Raji (cell line): ENCODE data around the gene INO80B.

Experiments
- POLR2A ChIP-seq: IDR thresholded peaks from 2 replicates; pipeline ENCODE4 v1.6.1; 2011; ENCODE audit warnings: low read depth, low read length, control low read depth; ENCODE audit not compliant: insufficient read depth

INO80B gene

GRCh38 chr2:74461187-74462053 is 6.5 kb downstream of the INO80B start:
- TF ChIP-seq POLR2A: peak; percentile 1; the same call in 1 of the 2 replicates

DNA sequence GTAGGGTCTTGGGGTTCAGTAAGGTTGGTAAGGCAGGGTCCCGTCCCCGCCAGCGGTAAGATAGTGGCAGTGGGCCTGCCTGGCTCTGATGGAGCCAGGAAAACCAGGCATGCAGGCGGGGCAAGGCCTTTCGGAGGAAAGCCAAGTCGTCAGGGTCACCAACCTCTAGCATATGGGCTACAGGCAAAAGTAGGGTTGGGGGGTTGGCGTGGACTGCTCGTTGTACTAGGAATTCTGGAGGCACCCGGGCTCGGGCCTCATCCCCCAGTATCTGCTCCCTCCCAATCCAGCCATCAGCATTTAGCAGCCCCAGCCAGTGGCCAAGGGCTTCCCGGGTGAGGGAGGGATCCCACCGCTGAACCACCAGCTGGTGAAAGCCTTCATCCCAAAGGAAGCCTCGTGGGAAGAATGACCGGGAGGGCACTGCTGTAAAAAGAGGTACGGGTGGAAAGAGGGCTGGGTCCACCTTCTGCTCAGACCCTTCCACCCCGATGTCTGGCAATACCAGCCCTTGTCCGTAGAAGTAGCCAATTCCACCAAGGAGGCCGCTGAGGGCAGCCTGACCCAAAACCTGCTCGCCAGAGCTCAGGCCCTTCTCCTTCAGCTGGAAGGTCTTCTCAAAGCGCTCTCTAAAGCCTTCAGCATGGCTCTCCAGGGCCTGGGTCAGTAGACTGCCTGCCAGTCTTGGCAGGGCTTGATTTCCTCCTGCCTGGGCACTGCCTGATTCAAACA is 7.3 kb downstream of the INO80B start:
- TF ChIP-seq POLR2A: peak; percentile 7; the same call in 1 of the 2 replicates

GRCh38 chr2:74462786-74463105 is 7.9 kb downstream of the INO80B start:
- no peak for TF ChIP-seq POLR2A

DNA sequence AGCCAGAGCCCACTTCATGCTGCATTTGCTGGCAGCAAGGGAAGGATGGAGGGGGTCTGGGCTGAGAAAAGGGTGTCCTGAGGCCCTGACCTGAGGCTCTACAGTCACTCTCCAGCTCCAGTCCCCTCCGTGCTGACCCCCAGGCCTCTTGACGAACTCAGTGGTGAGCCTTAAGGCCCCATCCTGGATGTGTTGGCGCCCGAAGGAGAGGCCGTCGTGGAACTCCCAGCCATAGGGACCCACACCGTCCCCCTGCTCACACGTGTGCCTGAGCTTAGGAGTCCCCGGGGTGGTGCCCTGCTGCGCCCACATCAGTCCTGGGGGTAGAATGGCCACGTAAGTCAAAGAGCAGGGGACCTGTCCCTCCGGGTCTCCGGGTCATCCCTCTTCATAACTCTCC is 9.5 kb downstream of the INO80B start:
- TF ChIP-seq POLR2A: no peak

DNA sequence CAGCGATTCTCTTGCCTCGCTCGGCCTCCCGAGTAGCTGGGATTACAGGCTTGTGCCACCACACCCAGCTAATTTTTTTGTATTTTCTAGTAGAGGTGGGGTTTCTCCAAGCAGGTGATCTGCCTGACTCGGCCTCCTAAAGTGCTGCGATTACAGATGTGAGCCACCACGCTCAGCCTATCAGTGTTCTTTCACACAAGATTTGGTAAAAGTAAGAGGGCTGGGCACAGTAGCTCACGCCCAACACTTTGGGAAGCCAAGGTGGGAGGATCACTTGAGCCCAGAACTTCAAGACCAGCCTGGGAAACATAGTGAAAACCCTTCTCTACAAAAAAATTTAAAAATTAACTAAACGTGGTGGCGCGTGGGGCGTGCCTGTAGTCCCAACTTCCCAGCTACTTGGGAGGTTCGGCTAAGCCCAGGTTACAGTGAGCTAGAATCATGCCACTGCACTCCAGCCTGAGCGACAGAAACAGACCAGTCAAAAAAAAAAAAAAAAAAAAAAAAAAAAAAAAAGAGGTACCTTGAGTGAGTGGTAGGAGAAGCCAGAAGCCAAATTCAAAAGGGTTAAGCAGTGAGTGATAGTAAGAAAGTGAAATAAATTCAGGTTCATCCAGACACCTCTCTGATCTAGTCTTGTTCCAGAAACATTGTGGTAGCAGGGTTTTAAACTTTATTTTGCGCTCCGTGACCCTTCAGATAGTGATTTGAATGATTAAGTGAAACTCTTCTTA is 16.6 kb downstream of the INO80B start:
- no peak for TF ChIP-seq POLR2A

GRCh38 chr2:74472086-74472944 is 17.4 kb downstream of the INO80B start, which contains the start of gene MRPL53:
Gene MRPL53, minus strand, starts transcription at chr2:74472680. Its CDS starts 20 bp downstream, at chr2:74472660.
- peak; percentile 92 for TF ChIP-seq POLR2A

DNA sequence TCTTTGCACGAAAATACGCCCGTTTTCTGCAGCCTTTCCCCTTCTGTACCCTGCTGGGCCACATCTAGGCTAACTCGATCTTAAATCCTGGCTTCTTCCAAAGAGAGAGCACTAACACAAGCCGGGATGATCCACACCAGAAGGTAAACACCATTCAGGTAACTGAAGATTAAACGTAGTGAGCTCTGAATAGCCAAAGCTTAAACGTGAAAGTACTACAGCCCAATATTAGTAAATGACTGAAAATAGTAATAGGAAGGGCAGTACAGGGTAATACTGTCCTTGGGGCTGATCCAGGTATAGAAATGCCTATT is 18.0 kb downstream of the INO80B start:
- TF ChIP-seq POLR2A: no peak

DNA sequence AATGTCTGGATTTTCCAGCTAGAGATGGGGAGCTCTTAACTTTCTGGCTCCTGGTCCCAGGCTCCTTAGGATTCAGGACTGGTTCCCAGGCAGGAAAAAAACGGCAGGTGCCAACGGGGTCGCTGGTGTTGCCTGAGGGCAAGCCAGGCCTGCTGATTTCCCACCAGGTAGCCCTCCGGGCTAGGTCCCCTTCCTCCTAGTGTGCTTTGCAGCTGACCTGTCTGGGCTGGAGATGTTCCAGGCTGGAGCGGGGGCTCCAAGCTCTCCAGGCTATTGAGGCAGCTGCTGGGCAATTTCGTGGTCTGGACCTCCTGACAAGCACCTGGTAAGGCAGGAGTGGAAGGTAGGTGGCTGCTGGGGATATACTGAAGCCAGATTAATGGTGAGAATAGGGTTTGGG is 19.6 kb downstream of the INO80B start:
- no peak for TF ChIP-seq POLR2A

- TF ChIP-seq POLR2A: no peak
These were observed 20.0 kb downstream of the INO80B start for GRCh38 chr2:74474899-74475298.

- TF ChIP-seq POLR2A: no peak
These were observed 26.5 kb downstream of the INO80B start for GRCh38 chr2:74481431-74481830.

- TF ChIP-seq POLR2A: no peak; the same call in 1 of the 2 replicates
These were observed 27.3 kb downstream of the INO80B start for GRCh38 chr2:74481961-74482800.

DNA sequence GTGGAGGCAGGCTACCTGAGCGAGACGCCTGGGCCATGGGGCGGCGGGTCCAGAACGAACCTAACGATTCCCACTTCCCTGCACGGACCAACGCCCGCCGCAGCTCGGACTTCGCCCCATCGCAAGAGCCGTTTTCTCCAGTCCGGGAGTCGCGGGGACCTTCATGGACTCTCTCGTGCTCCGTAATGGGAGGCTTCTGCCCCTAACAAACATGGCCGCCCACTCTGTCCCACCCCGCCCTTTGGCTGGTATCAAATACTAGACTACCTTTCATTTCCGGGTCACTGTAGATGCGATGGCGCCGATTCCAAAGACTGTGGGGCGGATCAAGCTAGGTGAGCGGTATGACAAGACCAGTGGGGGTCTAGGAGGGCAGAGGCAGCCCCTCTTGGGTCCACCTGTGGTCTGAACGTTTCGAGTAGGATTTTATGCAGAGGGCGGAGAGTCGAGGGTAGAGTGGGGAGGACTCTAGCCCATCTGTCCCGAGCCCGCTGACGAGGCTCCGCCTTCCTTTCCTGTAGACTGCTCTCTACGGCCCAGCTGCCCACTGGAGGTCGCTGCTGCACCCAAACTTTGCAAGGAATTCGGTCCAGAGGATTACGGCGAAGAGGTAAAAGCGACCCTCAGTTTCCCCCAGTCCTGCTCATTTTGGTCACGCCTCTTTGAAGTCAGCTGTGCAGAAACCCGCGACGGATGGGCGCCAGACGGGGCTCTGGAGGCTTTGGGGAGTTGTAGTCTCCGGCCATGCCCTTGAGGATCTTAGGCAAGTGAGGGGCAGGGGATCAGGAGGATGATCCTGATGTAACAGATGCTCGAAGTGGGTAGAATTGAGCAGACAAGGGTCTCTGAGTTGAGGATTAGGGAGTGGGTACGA is 28.2 kb downstream of the INO80B start, which contains the start of the genes CCDC142 and TTC31:
Gene CCDC142, minus strand, starts transcription at position 198 of the 874 bp plus-strand sequence. Its CDS starts 161 bp downstream, at position 37.
Gene TTC31, plus strand, starts transcription at position 281 of the 874 bp plus-strand sequence. Its CDS starts 15 bp downstream, at position 296.
- peak; percentile 78 for TF ChIP-seq POLR2A

DNA sequence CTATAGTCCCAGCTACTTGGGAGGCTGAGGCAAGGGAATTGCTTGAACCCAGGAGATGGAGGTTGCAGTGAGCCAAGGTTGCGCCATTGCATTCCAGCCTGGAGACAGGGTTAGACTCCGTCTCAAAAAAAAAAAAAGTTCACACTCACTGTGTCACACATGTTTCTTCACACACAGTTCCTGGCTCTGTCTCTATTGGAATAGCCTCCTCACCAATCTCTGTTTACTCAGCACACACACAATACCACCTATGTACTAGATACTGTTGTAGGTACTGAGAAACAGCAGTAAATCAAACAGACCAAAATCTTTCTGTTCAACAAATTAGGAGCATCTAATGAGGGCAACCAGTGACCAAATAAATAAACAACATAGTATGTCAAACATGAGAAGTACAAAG is 31.3 kb downstream of the INO80B start:
- TF ChIP-seq POLR2A: no peak
